ENCODE data around the gene POU5F1. TPM values are rescaled to one million over a fixed set of nuclear protein-coding genes. Genes with fewer than 3 reads are reported as not detected.

Gene POU5F1
- polyA plus RNA-seq, 1 experiment, result not detected

DNA sequence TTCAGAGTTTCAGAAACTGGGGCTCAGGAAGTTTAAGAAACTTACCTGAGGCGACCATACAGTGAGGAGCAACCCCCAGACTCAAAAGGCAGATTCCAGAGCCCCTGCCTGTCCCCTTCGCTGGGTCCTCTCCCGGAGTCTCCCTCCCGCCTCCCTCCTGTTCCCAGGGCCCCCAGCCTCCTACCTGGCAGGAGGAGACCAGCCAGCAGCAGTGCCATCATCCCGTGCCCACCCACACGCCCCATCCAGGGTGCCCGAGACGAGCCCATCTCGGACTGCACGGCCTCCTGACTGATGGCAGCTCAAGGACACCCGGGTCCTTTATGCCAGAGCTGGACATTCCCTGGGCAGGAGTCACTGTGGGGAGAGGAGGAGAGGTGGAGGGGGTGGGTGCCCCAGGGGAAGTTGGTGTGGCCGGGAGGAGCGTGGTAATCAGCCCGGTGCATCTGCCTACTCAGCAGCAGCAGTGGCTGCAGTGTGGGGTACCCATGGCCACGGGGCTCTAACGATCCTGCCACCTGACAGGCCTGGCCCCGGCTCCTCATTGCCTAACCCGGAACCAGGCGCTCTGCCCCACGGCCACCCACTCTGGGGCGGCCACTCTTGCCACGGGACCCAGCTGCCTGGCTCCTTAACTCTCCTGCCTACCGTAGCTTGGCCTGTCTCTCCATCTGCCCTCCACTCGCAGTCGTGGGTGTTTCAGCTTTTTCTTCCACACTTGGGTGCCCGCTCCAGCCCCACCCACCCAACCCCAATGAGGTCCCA lies 50.1 kb downstream of the POU5F1 start, which contains the start of gene CDSN:
Gene CDSN (minus strand): TSS at position 296 of the 765 bp plus-strand sequence. CDS start 27 bp downstream, at position 269.
- ChIA-PET CTCF (no interaction called here), POLR2A (no interaction called here)
- Histone ChIP-seq H3K4me3 (ENCODE audit: low read depth, low read length) (no peak within 1 kb of the TSS), H3K9me3 (ENCODE audit: control insufficient read depth, insufficient read depth, low read length) (no peaks in the 10 kb centered on the region; the same call in 1 of the 2 replicates), H3K27me3 (ENCODE audit: control insufficient read depth, insufficient read depth, low read length) (no peaks in the 10 kb centered on the region), H3K27ac (ENCODE audit: low read depth, low read length) (no peak within 1 kb of the TSS)
- no peak for DNase-seq (ENCODE audit: low read depth, low spot score)
- TF ChIP-seq, protein P1, sequence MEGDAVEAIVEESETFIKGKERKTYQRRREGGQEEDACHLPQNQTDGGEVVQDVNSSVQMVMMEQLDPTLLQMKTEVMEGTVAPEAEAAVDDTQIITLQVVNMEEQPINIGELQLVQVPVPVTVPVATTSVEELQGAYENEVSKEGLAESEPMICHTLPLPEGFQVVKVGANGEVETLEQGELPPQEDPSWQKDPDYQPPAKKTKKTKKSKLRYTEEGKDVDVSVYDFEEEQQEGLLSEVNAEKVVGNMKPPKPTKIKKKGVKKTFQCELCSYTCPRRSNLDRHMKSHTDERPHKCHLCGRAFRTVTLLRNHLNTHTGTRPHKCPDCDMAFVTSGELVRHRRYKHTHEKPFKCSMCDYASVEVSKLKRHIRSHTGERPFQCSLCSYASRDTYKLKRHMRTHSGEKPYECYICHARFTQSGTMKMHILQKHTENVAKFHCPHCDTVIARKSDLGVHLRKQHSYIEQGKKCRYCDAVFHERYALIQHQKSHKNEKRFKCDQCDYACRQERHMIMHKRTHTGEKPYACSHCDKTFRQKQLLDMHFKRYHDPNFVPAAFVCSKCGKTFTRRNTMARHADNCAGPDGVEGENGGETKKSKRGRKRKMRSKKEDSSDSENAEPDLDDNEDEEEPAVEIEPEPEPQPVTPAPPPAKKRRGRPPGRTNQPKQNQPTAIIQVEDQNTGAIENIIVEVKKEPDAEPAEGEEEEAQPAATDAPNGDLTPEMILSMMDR (IDR thresholded peaks at IDR 0.05; ENCODE audit: low read depth, low read length), result no peak

DNA sequence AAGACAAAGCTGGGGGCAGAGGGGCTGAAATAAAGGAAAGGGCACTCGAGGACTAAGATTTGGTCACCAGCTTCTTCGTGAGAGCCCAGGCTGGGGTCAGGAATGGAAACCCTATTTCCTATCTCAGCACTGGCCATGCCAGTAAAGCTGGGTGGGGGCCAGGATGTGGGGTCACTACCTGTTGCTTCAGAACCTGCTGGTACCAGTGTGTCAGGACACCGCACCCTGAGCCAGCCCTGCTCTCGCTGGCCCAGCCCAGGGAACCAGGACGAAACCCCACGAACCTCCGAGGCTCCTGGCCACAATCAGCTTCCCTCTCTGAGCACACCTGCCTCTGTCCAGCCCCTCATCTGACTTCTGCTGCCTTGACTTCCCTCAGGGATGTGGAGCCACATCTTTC lies 52.3 kb downstream of the POU5F1 start:
- ChIA-PET POLR2A (interaction anchor here (0.7 kb wide), 1 partner anchor 125 kb away, joined by 6 read pairs; no protein-coding TSS in a partner anchor), CTCF (interaction anchor here (0.6 to 5.4 kb wide), 5 partner anchors 9 to 102 kb away, joined by 3 to 30 read pairs (median 3); no protein-coding TSS in a partner anchor)
- Histone ChIP-seq H3K27ac (ENCODE audit: low read depth, low read length) (no peak overlapping the region), H3K4me3 (ENCODE audit: low read depth, low read length) (no peak overlapping the region), H3K9me3 (ENCODE audit: control insufficient read depth, insufficient read depth, low read length) (no peaks in the 10 kb centered on the region; the same call in 1 of the 2 replicates), H3K27me3 (ENCODE audit: control insufficient read depth, insufficient read depth, low read length) (no peaks in the 10 kb centered on the region)
- DNase-seq (ENCODE audit: low read depth, low spot score), result no peak
- TF ChIP-seq, protein P1 (IDR thresholded peaks at IDR 0.05; ENCODE audit: low read depth, low read length), result no peak

DNA sequence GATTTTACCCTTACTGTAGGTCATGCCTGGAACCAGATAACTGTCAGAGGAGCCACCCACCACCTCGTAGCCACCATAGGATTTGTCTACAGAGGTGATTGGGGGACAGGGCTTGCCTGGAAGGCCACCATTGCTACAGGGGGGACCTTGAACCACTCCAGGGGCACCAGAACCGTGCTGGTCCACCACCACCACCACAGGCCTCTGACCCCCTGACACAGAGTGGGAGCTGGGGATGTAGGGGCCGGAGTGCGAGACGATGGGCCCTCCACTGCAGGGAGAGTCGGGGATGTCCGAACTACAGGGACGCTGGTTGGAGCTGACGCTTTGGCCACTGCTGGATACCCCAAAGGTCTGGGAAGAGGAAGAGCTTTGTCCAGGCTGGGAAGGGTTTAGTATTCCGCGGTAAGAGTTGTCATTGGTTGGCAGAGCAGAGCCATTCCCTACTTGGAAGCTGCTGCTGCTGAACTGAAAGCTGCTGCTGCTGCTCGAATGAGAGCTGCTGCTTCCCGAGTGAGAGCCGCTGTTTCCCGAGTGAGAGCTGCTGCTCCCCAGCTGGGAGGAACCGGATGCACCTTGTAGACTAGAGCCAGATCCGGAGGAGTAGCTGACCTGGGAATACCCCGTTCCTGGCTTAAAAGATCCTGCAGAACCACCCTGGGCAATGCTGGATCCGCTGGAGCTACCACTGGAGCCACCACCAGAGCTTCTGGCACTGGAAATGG lies 53.7 kb downstream of the POU5F1 start:
- TF ChIP-seq, protein P1 (IDR thresholded peaks at IDR 0.05; ENCODE audit: low read depth, low read length), result no peak
- H3K27ac ChIP-seq (ENCODE audit: low read depth, low read length), result no peak overlapping the region
- ChIA-PET CTCF (interaction anchor here (1.2 to 5.4 kb wide), 3 partner anchors 15 to 38 kb away, joined by 3 to 30 read pairs (median 3); no protein-coding TSS in a partner anchor), POLR2A (no interaction called here)
- H3K27me3 ChIP-seq (ENCODE audit: control insufficient read depth, insufficient read depth, low read length), result no peaks in the 10 kb centered on the region
- no peak overlapping the region for H3K4me3 ChIP-seq (ENCODE audit: low read depth, low read length)
- H3K9me3 ChIP-seq (ENCODE audit: control insufficient read depth, insufficient read depth, low read length), result no peaks in the 10 kb centered on the region; the same call in 1 of the 2 replicates
- DNase-seq (ENCODE audit: low read depth, low spot score), result no peak

DNA sequence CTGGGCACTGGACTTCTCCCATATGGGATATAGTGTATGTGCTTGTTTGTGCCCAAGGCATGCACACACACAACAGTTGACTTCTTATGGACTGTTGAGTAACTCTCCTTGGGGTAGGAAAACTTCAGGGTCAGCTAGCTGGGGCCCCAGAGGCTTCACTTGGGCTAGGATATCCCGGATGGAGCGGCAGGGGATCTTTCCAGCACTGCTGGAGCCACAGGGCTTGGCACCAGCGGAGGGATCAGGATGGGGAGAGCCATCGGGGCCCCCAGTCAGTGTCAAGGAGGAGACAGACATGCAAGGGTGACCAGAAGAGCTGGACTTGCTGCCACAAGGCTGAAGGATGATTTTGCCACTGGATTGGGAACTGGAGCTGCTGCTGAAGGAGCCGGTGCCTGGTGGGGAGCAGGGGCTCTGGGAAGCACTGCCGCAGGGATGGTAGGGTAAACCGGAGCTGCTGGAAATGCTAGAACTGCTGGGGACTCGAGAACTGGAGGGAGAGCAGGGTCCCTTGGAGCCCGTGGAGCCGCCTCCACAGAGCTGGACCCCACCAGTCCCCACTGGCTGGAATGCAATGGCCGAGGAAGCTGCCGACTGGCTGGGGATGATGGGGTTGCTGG lies 54.4 kb downstream of the POU5F1 start:
- TF ChIP-seq, protein P1 (IDR thresholded peaks at IDR 0.05; ENCODE audit: low read depth, low read length), result no peak
- no peaks in the 10 kb centered on the region; the same call in 1 of the 2 replicates for H3K9me3 ChIP-seq (ENCODE audit: control insufficient read depth, insufficient read depth, low read length)
- no peak for DNase-seq (ENCODE audit: low read depth, low spot score)
- H3K27ac ChIP-seq (ENCODE audit: low read depth, low read length), result no peak overlapping the region
- ChIA-PET POLR2A (no interaction called here), CTCF (interaction anchor here (1.0 to 5.4 kb wide), 4 partner anchors 21 to 201 kb away, joined by 3 to 30 read pairs (median 8); no protein-coding TSS in a partner anchor)
- H3K27me3 ChIP-seq (ENCODE audit: control insufficient read depth, insufficient read depth, low read length), result peaks cover 3% of the 10 kb centered on the region
- H3K4me3 ChIP-seq (ENCODE audit: low read depth, low read length), result no peak overlapping the region
